Measurements from ENCODE around the gene AIFM3.

DNA sequence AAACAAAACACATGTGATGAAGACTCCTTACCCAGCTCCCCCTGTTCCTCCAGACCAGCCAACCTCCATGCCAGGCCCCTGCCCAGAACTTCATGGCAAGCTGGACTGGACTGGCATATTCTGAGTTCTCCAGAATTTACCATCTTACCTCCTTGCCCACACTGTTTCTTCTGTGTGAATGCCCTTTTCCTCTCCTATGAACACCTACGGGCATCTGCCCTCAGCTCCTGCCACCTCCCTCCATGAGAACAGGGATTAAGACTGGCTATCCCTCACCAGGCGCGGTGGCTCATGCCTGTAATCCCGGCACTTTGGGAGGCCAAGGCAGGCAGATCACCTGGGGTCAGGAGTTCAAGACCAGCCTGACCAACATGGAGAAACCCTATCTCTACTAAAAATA, 6.4 kb upstream of the AIFM3 start:
- TF ChIP-seq ZFX (IDR thresholded peaks at IDR 0.05) (no peak), ZNF274 (IDR thresholded peaks at IDR 0.05; ENCODE audit: low read depth, low read length) (no peak), RAD21 (IDR thresholded peaks at IDR 0.05; ENCODE audit: low read depth) (no peak)
- TF ChIP-seq, protein P1, sequence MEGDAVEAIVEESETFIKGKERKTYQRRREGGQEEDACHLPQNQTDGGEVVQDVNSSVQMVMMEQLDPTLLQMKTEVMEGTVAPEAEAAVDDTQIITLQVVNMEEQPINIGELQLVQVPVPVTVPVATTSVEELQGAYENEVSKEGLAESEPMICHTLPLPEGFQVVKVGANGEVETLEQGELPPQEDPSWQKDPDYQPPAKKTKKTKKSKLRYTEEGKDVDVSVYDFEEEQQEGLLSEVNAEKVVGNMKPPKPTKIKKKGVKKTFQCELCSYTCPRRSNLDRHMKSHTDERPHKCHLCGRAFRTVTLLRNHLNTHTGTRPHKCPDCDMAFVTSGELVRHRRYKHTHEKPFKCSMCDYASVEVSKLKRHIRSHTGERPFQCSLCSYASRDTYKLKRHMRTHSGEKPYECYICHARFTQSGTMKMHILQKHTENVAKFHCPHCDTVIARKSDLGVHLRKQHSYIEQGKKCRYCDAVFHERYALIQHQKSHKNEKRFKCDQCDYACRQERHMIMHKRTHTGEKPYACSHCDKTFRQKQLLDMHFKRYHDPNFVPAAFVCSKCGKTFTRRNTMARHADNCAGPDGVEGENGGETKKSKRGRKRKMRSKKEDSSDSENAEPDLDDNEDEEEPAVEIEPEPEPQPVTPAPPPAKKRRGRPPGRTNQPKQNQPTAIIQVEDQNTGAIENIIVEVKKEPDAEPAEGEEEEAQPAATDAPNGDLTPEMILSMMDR (IDR thresholded peaks at IDR 0.05 in 2 of 3, conservative IDR thresholded peaks at IDR 0.05 in 1 of 3; ENCODE audit: borderline replicate concordance in 1 of 3, insufficient read depth in 1 of 3, low read depth in 2 of 3, low read length in 2 of 3) = no peak
